Thymus (tissue), 11 donors: Measurements from ENCODE around the gene CDH4. TPM values are rescaled to one million over a fixed set of nuclear protein-coding genes. Genes with fewer than 3 reads are reported as not detected.

ENCODE experiments used
- DNase-seq, 9 donors: peaks; one replicate each; pipeline ENCODE4 v3.0.0-alpha.2; 2013; ENCODE audit warnings: low spot score in 9 of 9, low read depth in 6 of 9, missing footprints in 1 of 9
- H3K27ac ChIP-seq, 2 donors: one replicate each; pipeline ENCODE4 v1.5.1; 2013; ENCODE audit warnings: control low read depth in 1 of 2, low read depth in 1 of 2, low read length in 1 of 2, mild to moderate bottlenecking in 1 of 2, moderate library complexity in 1 of 2
- H3K27me3 ChIP-seq, 2 donors: one replicate each; pipeline ENCODE4 v1.5.1; 2013; ENCODE audit warnings: low read length in 1 of 2; ENCODE audit not compliant: control insufficient read depth in 2 of 2, insufficient read depth in 1 of 2
- H3K36me3 ChIP-seq, 2 donors: one replicate each; pipeline ENCODE4 v1.5.1; 2013; ENCODE audit warnings: low read length in 1 of 2, mild to moderate bottlenecking in 1 of 2, moderate library complexity in 1 of 2; ENCODE audit not compliant: control insufficient read depth in 2 of 2, insufficient read depth in 2 of 2
- H3K4me1 ChIP-seq, 2 donors: one replicate each; pipeline ENCODE4 v1.5.1; 2013; ENCODE audit warnings: low read length in 2 of 2; ENCODE audit not compliant: control insufficient read depth in 2 of 2, insufficient read depth in 2 of 2
- H3K4me3 ChIP-seq, 2 donors: one replicate each; pipeline ENCODE4 v1.5.1; 2013; ENCODE audit warnings: low read length in 2 of 2, control low read depth in 1 of 2, mild to moderate bottlenecking in 1 of 2
- H3K9me3 ChIP-seq, 2 donors: one replicate each; pipeline ENCODE4 v1.5.1; 2013; ENCODE audit warnings: low read length in 1 of 2, mild to moderate bottlenecking in 1 of 2; ENCODE audit not compliant: control insufficient read depth in 2 of 2, insufficient read depth in 1 of 2
- WGBS: extraction: QIAGEN DNeasy Blood & Tissue Kit; methylation state at CpG from one replicate; pipeline ENCODE4 v1.1.7; 2013; 5-methylcytosine and 5-hydroxymethylcytosine counted together
- polyA plus RNA-seq: library from polyadenylated mRNA; stranded (reverse); fragments of 200-250 nt; gene quantifications from one replicate; pipeline ENCODE4 v1.2.3, GENCODE V29; 2013
- total RNA-seq: library from RNA; stranded (reverse); fragments of 120-200 nt; gene quantifications from one replicate; pipeline ENCODE4 v1.2.4, GENCODE V29; 2013
- donor health status: healthy.

CDH4 gene
- total and polyA plus RNA-seq, 2 donors: 0.34 to 0.61 TPM

- Histone ChIP-seq H3K27me3 (no peaks in the 10 kb centered on the region), H3K36me3 (no peaks in the 10 kb centered on the region), H3K27ac (no peak overlapping the region), H3K9me3 (peaks cover 0 to 4% of the 10 kb centered on the region in 2 donors), H3K4me3 (no peak overlapping the region), H3K4me1 (no peaks in the 10 kb centered on the region)
- no peak for DNase-seq
- WGBS: 84% methylated on average over 13 of the region's 13 CpGs
Measured at GRCh38 chr20:61817575-61817974, 565.5 kb downstream of the CDH4 start.

- Histone ChIP-seq H3K27ac (no peak overlapping the region), H3K36me3 (no peaks in the 10 kb centered on the region), H3K9me3 (peaks cover 0 to 3% of the 10 kb centered on the region in 2 donors), H3K4me3 (no peak overlapping the region), H3K27me3 (no peaks in the 10 kb centered on the region), H3K4me1 (no peaks in the 10 kb centered on the region)
- no peak for DNase-seq
- WGBS: 93% methylated on average over 32 of the region's 32 CpGs
Measured at GRCh38 chr20:61818746-61819573, 566.9 kb downstream of the CDH4 start.

- Histone ChIP-seq H3K9me3 (peaks cover 0 to 3% of the 10 kb centered on the region in 2 donors), H3K4me3 (no peak overlapping the region), H3K27me3 (no peaks in the 10 kb centered on the region), H3K36me3 (no peaks in the 10 kb centered on the region), H3K27ac (no peak overlapping the region), H3K4me1 (no peaks in the 10 kb centered on the region)
- no peak for DNase-seq
- 84% methylated on average over 3 of the region's 3 CpGs for WGBS
Measured at GRCh38 chr20:61819574-61819846, 567.4 kb downstream of the CDH4 start.

- DNase-seq: no peak
- Histone ChIP-seq H3K4me1 (no peaks in the 10 kb centered on the region), H3K4me3 (no peak overlapping the region), H3K27me3 (no peaks in the 10 kb centered on the region), H3K36me3 (no peaks in the 10 kb centered on the region), H3K9me3 (peaks cover 0 to 3% of the 10 kb centered on the region in 2 donors), H3K27ac (no peak overlapping the region)
- WGBS: 93% methylated on average over 27 of the region's 27 CpGs
Measured at GRCh38 chr20:61819921-61820825, 568.1 kb downstream of the CDH4 start.

DNA sequence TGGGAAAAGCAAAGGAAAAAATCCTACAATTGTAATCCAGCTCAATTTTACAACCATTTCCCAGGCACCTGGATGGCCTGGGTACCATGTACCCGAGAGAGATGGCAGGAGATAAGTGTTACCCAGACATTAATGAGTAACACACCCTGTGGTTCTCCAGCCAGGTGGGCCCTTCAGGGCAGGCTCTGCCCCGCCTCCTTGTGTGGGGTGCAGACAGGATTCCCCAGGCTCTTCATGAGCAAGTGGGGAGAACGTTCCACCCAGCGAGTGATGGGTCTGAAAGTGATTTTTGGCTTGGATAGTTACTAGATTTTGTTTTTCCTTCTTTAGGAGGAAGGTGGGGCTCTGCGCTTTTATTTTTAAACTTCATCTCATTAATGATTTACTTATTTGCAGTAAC is 569.7 kb downstream of the CDH4 start:
- H3K9me3 ChIP-seq: peaks cover 0 to 3% of the 10 kb centered on the region in 2 donors
- no peaks in the 10 kb centered on the region for H3K27me3 ChIP-seq
- no peaks in the 10 kb centered on the region for H3K4me1 ChIP-seq
- H3K36me3 ChIP-seq: no peaks in the 10 kb centered on the region
- no peak overlapping the region for H3K27ac ChIP-seq
- DNase-seq: no peak
- no peak overlapping the region for H3K4me3 ChIP-seq
- WGBS: 89% methylated on average over 5 of the region's 5 CpGs

- Histone ChIP-seq H3K4me1 (no peaks in the 10 kb centered on the region), H3K9me3 (peaks cover 0 to 3% of the 10 kb centered on the region in 2 donors), H3K36me3 (no peaks in the 10 kb centered on the region), H3K4me3 (no peak overlapping the region), H3K27ac (no peak overlapping the region), H3K27me3 (no peaks in the 10 kb centered on the region)
- 92% methylated on average over 12 of the region's 12 CpGs for WGBS
- DNase-seq: no peak
Measured at GRCh38 chr20:61822396-61822795, 570.3 kb downstream of the CDH4 start.

GRCh38 chr20:61823242-61823641 is 571.2 kb downstream of the CDH4 start:
- no peaks in the 10 kb centered on the region for H3K27me3 ChIP-seq
- no peak overlapping the region for H3K4me3 ChIP-seq
- no peak for DNase-seq
- no peaks in the 10 kb centered on the region for H3K4me1 ChIP-seq
- no peak overlapping the region for H3K27ac ChIP-seq
- peaks cover 0 to 2% of the 10 kb centered on the region in 2 donors for H3K9me3 ChIP-seq
- no peaks in the 10 kb centered on the region for H3K36me3 ChIP-seq
- 97% methylated on average over 2 of the region's 2 CpGs for WGBS

GRCh38 chr20:61828891-61829290 is 576.8 kb downstream of the CDH4 start:
- no peaks in the 10 kb centered on the region for H3K4me1 ChIP-seq
- H3K27ac ChIP-seq: no peak overlapping the region
- H3K4me3 ChIP-seq: no peak overlapping the region
- no peaks in the 10 kb centered on the region for H3K27me3 ChIP-seq
- H3K36me3 ChIP-seq: no peaks in the 10 kb centered on the region
- peaks cover 0 to 2% of the 10 kb centered on the region in 2 donors for H3K9me3 ChIP-seq
- 97% methylated on average over 14 of the region's 14 CpGs for WGBS
- DNase-seq: no peak

DNA sequence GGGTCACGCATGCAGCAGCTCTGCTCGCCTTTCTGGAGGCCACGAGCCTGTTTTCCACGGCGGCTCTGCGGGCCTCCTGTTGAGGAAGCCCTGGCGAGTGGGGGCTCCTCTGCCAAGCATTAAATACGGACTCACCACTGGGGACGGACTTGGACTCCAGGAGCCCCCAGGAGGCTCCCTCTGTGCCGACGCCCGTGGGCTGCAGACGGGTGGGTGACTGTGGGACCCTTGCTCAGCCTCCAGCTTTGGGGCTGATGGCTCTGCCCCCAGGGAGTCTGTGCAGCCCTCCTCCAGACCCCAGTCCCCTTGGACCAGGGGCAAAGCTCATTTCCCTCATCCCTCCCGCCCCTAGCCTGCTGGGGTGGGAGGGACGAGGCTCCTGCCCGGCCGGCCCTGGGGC is 577.5 kb downstream of the CDH4 start:
- no peaks in the 10 kb centered on the region for H3K36me3 ChIP-seq
- DNase-seq: no peak
- H3K4me1 ChIP-seq: no peaks in the 10 kb centered on the region
- H3K27ac ChIP-seq: no peak overlapping the region
- no peaks in the 10 kb centered on the region for H3K27me3 ChIP-seq
- H3K9me3 ChIP-seq: peaks cover 0 to 2% of the 10 kb centered on the region in 2 donors
- 87% methylated on average over 17 of the region's 17 CpGs for WGBS
- H3K4me3 ChIP-seq: no peak overlapping the region
